Loucy (cell line): ENCODE data around the gene FAIM2.
"Not testable (repeated sequence)": the region's sequence is repeated elsewhere in the genome, so short reads cannot be mapped to it uniquely, and the experiment has no call there.

Experiments
- H2AFZ ChIP-seq: fragments of 200-600 bp; sonication (generic); 2 replicates; pipeline ENCODE4 v1.6.0; 2016; ENCODE audit warnings: antibody characterized with exemption, mild to moderate bottlenecking, low read length, moderate library complexity
- H3F3A ChIP-seq: fragments of 200-600 bp; 2 replicates; pipeline ENCODE4 v1.6.0; 2016; ENCODE audit warnings: antibody characterized with exemption, low read depth, mild to moderate bottlenecking
- H3K27me3 ChIP-seq: fragments of 200-600 bp; sonication (generic); 2 replicates; pipeline ENCODE4 v1.6.1; 2014; ENCODE audit warnings: low read length, mild to moderate bottlenecking; ENCODE audit not compliant: insufficient read depth, poor library complexity, severe bottlenecking
- H3K36me3 ChIP-seq: fragments of 200-600 bp; sonication (generic); 2 replicates; pipeline ENCODE4 v1.6.1; 2016; ENCODE audit warnings: low read length; ENCODE audit not compliant: insufficient read depth
- H3K4me1 ChIP-seq: fragments of 200-600 bp; sonication (generic); 2 replicates; pipeline ENCODE4 v1.5.1; 2014; ENCODE audit warnings: low read length, mild to moderate bottlenecking; ENCODE audit not compliant: insufficient read depth, poor library complexity, severe bottlenecking
- H3K4me2 ChIP-seq: fragments of 200-600 bp; sonication (generic); 2 replicates; pipeline ENCODE4 v1.6.0; 2014; ENCODE audit warnings: antibody characterized with exemption, low read length, low read depth, mild to moderate bottlenecking; ENCODE audit not compliant: poor library complexity, severe bottlenecking
- H3K4me3 ChIP-seq: fragments of 200-600 bp; sonication (generic); 2 replicates; pipeline ENCODE4 v1.5.1; 2014; ENCODE audit warnings: low read length, mild to moderate bottlenecking, mixed read lengths; ENCODE audit not compliant: poor library complexity, severe bottlenecking
- H3K79me2 ChIP-seq: fragments of 200-600 bp; sonication (generic); 2 replicates; pipeline ENCODE4 v1.6.1; 2014; ENCODE audit warnings: low read length; ENCODE audit not compliant: insufficient read depth
- H3K9ac ChIP-seq: fragments of 200-600 bp; sonication (generic); 2 replicates; pipeline ENCODE4 v1.6.0; 2014; ENCODE audit warnings: mild to moderate bottlenecking, low read depth, low read length, moderate library complexity; ENCODE audit not compliant: poor library complexity, severe bottlenecking
- H3K9me2 ChIP-seq: fragments of 200-600 bp; sonication (generic); replicated peaks from 2 replicates; pipeline ENCODE4 v1.6.1; 2016; ENCODE audit warnings: low read depth, low read length, mixed read lengths
- H3K9me3 ChIP-seq: fragments of 200-600 bp; sonication (generic); 2 replicates; pipeline ENCODE4 v1.6.1; 2014; ENCODE audit warnings: mild to moderate bottlenecking, antibody characterized with exemption, low read length, low read depth; ENCODE audit not compliant: insufficient read depth
- H4K20me1 ChIP-seq: fragments of 200-600 bp; sonication (generic); 2 replicates; pipeline ENCODE4 v1.6.0; 2014; ENCODE audit warnings: antibody characterized with exemption, low read length, mild to moderate bottlenecking; ENCODE audit not compliant: insufficient read depth, poor library complexity, severe bottlenecking
- CTCF ChIP-seq: fragments of 200-600 bp; sonication (generic); conservative IDR thresholded peaks from 2 replicates; pipeline ENCODE4 v1.5.1; 2014; ENCODE audit warnings: mild to moderate bottlenecking, antibody characterized with exemption, low read length
- EZH2phosphoT487 ChIP-seq: fragments of 200-600 bp; IDR thresholded peaks from 2 replicates; pipeline ENCODE4 v1.6.1; 2018; ENCODE audit warnings: antibody characterized with exemption, mild to moderate bottlenecking, moderate library complexity, borderline replicate concordance

FAIM2 gene

DNA sequence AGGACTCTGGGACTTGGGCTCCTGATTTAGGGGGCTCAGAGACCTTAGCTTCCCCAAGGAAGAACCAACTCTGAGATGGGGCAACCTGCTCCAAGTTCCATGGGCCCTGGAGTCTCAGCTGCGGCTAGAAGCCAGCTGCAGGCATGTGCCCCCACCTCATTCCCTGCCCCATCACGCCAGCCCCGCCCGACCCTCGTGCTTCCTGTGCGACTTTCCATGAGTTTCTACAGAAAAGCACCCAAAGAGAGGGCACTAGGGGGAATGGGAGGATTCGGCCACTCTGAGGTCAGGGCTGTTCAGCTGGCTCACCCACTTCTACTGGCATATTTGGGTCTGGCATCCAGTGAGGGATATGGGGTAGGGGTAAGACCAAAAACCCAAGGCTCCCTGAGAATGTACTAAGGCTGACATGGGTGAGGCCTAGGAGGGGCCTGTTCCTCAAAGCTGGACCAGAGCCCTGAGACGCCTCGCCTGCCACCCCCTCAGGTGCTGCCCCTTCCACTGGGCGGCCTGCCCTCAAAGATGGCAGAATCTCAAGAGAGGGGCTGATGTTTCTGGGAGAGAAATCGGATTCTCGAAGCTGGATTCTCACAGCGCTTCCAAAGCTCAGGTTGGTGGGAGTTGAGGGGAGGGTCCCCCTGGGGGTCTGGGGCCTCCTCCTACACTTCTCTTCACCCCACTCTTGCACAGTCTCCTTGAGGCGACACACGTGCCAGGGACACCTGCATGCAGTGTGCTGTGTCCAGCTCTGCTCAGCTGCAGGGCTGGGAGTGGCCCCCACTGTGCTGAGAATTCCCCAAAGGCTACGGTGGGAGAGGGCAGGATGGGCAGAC lies 22.1 kb downstream of the FAIM2 start:
- TF ChIP-seq CTCF (no peak), EZH2phosphoT487 (no peak)
- H3K9ac ChIP-seq, result no peak overlapping the region

DNA sequence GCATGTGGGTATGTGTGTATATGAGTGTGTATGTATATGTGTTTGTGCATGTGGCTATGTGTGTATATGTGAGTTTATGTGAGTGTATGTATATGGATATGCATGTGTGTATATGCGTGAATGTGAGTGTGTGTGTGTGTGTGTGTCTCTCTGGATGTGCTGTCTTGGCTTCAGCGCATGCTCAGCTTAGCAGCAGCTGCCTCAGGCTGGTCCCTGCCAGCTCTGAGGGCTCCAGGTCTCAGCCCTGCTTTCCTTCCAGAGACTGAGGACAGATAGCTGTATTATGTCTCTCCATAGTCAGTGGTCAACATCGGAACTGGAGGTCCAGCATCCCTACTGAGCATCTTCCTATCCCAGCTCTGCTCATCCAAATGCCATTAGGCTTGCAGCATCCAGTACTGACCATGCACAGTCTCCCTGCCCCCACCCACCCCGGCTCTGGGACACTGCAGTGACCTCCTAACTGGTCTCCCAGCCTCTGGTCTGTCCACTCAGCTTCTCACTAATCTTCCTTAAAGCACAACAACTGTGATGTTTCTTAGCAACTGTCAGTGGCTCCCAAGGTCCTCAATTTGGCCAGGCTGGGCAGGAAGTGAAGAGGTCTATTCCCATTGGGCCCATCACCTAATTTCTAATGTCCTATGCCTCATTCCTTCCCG lies 22.8 kb downstream of the FAIM2 start:
- Histone ChIP-seq H3K36me3 (no peaks in the 10 kb centered on the region), H3K9me2 (no peaks in the 10 kb centered on the region), H3K4me2 (no peak overlapping the region), H3K4me1 (no peaks in the 10 kb centered on the region), H3F3A (peaks cover 4% of the 10 kb centered on the region; the same call in 1 of the 2 replicates), H3K9me3 (no peaks in the 10 kb centered on the region), H3K4me3 (no peak overlapping the region), H3K27me3 (no peaks in the 10 kb centered on the region), H2AFZ (no peak overlapping the region), H3K79me2 (no peaks in the 10 kb centered on the region), H3K9ac (no peak overlapping the region), H4K20me1 (no peaks in the 10 kb centered on the region)
- TF ChIP-seq CTCF (no peak), EZH2phosphoT487 (no peak)

More for the DNA sequence above, 22.1 kb downstream of the FAIM2 start:
- Histone ChIP-seq H3F3A (peaks cover 4% of the 10 kb centered on the region; the same call in 1 of the 2 replicates), H3K9me3 (no peaks in the 10 kb centered on the region), H3K27me3 (no peaks in the 10 kb centered on the region), H4K20me1 (no peaks in the 10 kb centered on the region), H3K36me3 (no peaks in the 10 kb centered on the region), H3K4me2 (no peak overlapping the region), H3K79me2 (no peaks in the 10 kb centered on the region), H3K9me2 (no peaks in the 10 kb centered on the region), H3K4me1 (no peaks in the 10 kb centered on the region), H3K4me3 (no peak overlapping the region), H2AFZ (no peak overlapping the region)

GRCh38 chr12:49879065-49879464 lies 24.6 kb downstream of the FAIM2 start:
- not testable (repeated sequence) for H3K4me2 ChIP-seq, H3F3A ChIP-seq, H3K79me2 ChIP-seq, H3K36me3 ChIP-seq, H3K27me3 ChIP-seq, H2AFZ ChIP-seq, H3K9me2 ChIP-seq, H4K20me1 ChIP-seq, H3K9me3 ChIP-seq, H3K4me1 ChIP-seq, H3K9ac ChIP-seq, H3K4me3 ChIP-seq
